Measurements from ENCODE around the gene PHF13.

PHF13 gene

DNA sequence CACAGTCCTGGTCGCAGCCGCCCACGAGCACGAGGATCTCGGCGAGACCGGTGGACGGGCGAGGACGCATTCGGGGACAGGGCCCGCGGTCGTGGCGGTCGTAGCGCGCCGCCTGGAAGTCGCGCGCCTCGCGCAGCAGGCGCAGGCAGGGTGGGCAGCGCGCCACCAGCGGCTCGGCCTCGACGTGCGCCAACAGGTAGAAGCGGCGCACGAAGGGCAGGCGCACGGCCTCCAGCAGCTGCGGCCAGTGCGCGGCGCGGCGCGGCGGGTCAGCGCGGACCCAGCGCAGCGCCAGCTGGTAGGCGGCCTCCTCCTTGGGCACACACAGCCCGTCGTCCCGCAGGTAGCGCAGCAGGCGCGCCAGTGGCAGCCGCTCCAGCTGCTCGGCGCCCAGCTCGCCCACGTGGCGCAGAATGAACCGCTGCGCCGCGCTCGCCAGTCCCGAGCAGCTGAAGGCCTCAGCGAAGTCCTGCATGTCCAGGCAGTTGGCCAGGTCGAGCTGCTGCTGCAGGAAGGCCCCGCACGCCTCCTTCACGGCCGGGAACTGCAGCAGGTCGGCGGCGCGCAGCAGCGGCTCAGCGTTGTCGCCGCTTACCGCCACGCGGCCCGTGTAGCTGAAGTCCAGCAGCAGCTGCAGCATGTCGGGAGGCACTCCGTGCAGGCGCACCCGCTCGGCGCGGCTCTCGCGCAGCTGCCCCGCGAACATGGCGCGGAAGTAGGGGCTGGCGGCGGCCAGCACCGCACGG, 11.4 kb upstream of the PHF13 start:
- TF ChIP-seq POLR2A (IDR thresholded peaks at IDR 0.05; ENCODE audit: low read depth, low read length): 0 out of 2 replicates have a peak, but pooled peaks have one; percentile 4
- no peak for FAIRE-seq
- no peak for DNase-seq (ENCODE audit: insufficient read length, low spot score)

DNA sequence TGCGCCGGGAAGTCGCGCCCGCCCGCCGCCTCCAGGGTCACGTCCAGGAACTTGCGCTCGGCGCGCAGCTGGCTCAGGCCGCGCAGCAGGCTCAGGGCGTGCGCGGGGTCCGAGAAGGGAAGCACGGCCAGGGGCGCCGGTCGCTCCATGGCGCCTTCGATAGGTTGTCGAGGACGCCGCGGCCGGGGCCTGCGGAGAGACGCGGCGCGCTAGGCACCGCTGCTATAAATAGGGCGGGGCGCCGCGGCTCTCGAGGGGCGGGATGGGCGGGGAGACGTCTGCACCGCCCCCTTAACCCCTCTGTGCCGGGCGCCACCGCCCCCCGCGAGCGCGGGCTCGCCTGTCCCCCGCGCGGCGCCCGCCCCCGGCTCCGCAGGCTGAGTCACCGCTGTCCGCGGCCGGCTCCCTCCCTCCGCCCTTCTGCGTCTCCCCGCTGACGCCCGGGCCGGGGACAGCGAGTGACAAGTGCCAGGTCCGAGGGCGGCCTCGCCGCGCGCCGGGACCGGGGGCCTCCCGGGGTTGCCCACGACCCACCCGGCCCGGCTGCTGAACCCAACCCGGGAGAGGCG, 10.8 kb upstream of the PHF13 start, which contains the start of gene KLHL21:
Gene KLHL21 (minus strand): TSS at position 201 of the 569 bp plus-strand sequence. CDS start 52 bp downstream, at position 149.
- DNase-seq (ENCODE audit: insufficient read length, low spot score) (peak; percentile 66), FAIRE-seq (no peak)
- peak; percentile 89 for TF ChIP-seq POLR2A (IDR thresholded peaks at IDR 0.05; ENCODE audit: low read depth, low read length)

DNA sequence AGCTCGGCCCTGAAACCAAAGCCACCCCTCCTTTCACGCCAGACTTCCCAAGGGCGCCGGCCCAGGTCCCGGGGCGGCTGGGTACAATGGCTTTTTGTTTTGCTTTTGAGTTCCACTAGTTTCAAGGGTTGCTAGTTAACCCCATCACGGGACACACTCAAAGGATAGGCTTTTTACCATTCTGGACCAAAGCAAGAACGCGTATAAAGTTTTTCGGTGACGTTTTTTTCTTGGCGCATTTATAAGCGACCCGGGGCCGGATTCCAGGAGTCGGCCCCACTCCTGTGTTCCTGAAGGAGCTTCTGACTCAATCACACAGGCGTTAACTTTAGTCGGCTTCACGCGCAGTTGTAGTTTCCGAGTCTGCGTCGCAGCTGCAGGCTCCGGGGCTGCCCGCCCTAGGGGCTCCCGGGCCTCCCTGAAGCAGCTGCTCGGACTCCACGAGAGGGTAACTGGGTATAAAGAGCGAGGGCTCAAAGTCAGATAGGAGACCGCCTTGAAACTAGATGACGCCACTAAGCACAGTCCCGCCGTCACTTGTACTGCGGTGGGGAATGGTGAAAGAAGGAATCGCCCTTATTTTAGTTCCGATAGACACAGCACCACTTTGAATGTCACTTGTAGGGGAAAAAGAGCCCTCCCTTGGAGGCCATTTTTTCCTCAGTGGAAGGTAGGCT, 10.2 kb upstream of the PHF13 start:
- FAIRE-seq (no peak), DNase-seq (ENCODE audit: insufficient read length, low spot score) (no peak)
- TF ChIP-seq POLR2A (IDR thresholded peaks at IDR 0.05; ENCODE audit: low read depth, low read length): no peak

DNA sequence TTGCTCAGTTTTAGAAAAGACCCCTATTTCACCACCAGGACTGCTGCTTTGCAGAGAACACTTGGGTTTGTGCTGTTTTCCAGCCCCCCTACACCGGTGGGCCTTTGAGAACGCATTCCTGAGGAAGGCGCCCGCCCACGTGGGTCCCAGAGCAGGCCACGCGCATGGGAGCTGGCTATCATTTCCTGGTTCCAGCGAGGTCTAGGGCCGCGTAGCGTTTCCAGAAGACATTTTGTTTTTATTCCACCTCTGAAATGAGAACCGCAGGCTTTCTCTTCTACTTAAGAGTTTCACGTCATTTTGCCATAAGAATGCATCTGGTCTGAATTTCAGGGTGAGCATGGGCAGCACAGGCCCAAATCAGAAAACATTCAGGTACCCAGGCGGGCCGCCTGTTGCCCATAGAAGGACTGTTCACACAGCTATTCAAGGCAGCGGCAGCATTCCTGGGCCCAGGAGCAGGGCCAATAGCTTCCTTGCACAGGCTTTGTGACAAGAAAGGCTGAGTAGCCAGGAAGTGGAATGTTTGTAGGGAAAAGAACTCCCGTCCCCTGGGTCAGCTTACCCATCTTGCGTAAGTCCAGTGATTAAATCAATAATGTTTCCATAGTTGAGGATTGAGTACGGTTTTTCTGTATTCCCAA, 9.5 kb upstream of the PHF13 start:
- no peak for FAIRE-seq

DNA sequence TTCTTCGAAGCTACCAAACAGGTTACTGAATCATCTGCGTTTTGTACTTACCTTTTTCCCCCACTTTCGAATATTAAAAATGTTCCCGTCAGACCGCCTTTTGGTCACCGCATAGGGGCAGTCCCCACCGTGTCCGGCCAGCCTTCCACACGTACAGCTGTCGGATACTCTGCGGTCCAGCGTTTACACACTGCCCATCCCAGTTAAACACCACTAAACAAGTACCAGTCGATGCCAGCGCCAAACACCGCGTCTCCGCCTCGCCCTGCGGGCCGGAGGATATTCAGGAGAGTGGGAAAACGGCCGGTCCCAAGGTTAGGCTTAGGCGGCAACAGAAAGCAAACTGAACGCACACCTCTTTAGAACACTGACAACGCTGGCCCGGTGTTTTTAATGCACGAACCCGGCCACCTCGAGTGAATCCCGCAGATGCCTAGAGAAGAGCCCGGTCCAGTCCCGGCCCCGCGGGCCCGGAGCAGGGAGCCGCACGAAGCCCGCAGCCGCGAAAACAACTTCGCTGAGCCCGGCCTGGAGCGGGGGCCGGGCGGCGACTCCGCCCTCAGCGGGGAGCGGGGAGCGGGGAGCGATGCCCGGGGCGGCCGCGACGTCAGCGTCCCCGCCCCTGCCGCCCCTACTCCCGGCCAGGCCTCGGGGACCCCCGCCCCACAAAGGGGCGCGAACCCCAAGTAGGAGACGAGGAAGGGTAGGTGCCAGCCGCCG, 730 bp upstream of the PHF13 start:
- peak; percentile 6 for FAIRE-seq
- peak; percentile 31; the same call in 1 of the 2 replicates for TF ChIP-seq POLR2A (IDR thresholded peaks at IDR 0.05; ENCODE audit: low read depth, low read length)
- peak; percentile 42 for DNase-seq (ENCODE audit: insufficient read length, low spot score)

More for the DNA sequence above, 9.5 kb upstream of the PHF13 start:
- no peak for DNase-seq (ENCODE audit: insufficient read length, low spot score)
- TF ChIP-seq POLR2A (IDR thresholded peaks at IDR 0.05; ENCODE audit: low read depth, low read length): no peak

GRCh38 chr1:6614019-6614928, 743 bp downstream of the PHF13 start:
- no peak for DNase-seq (ENCODE audit: insufficient read length, low spot score)

DNA sequence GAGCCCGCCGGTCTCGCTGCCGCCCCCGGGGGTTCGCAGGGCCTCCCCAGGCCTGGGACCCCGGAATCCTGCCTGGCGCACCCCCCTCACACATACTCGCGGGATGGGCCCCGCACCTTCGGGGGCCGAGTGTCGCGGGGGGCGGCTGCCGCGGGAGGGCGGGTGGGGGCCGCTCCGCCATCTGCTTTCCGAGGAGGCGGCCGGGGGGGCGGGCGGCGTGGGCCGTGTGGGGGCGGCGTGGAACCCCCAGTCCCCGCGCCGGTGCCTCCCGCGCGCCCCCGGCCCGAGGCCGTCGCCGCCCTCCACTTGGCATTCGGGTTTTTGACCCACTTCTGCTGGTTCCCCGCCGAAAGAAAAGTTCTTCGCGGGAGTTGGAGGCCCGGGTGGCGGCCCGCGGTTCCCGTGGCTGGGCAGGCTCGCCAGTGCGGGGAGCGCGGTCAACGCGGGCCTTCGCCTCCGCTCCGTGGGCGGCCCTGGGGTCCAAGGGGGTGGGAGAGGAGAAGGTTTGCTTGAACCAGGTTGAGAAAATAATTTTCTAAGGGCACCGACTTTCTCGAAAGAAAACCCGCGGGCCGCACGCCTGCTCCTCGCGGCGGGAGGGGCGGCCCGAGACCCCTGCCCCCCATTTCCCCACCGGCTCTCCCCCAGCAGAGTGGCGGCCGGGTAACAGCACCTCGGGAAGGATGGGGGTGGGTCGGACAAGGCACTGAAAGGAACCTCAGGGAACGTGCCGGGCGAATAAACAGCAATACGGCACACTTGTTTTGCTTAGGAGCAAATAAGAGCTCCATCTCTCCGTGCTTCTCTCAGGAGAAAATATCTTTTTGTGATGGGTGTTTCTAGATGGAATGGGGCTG, 1.6 kb downstream of the PHF13 start:
- TF ChIP-seq POLR2A (IDR thresholded peaks at IDR 0.05; ENCODE audit: low read depth, low read length): no peak
- DNase-seq (ENCODE audit: insufficient read length, low spot score) (no peak), FAIRE-seq (no peak)

More at GRCh38 chr1:6614019-6614928, 743 bp downstream of the PHF13 start:
- no peak for FAIRE-seq
- TF ChIP-seq POLR2A (IDR thresholded peaks at IDR 0.05; ENCODE audit: low read depth, low read length): no peak

GRCh38 chr1:6619045-6619444, 5.5 kb downstream of the PHF13 start:
- no peak for TF ChIP-seq POLR2A (IDR thresholded peaks at IDR 0.05; ENCODE audit: low read depth, low read length)
- DNase-seq (ENCODE audit: insufficient read length, low spot score) (no peak), FAIRE-seq (no peak)

DNA sequence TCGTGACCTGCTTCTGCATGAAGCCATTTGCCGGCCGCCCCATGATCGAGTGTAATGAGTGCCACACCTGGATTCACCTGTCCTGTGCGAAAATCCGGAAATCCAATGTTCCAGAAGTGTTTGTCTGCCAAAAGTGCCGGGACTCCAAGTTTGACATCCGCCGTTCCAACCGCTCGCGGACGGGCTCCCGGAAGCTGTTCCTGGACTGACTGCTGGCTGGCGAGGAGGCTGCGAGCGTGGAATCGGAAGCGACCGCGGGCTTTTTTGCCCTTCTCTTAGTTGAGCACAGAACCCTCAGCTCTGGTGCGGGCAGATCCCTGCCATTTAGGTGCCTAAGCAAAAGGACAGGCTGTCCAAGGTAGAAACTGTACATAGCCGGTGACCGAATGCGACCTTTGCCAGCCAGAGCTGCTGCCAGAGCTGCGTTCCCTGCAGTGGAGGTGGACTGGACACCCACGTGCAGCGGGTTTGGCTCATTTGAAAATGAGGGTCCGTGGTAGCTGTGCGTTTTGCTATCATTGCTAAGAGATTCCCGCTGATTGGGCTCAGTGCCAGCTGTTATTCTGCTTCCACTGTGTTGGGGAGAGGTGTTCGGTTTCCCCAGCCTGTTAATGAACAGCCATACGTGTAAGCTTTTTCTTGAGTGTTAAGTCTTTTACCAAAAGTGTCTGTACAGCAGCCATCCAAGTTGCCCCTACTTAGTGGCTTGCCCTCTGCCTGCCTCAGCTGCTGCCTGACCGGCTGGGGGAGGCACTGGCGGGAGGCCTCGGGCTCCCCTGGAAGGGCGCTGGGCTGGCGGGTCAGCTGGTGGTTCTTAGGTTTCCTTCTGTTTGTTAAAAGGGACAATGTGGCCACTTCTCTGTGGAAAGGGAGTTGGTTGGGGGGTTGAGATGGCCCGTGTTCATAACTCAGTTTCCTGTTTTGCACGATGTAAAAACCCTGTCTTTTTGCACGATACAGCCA, 8.2 kb downstream of the PHF13 start:
- FAIRE-seq (no peak), DNase-seq (ENCODE audit: insufficient read length, low spot score) (no peak)
- no peak for TF ChIP-seq POLR2A (IDR thresholded peaks at IDR 0.05; ENCODE audit: low read depth, low read length)

DNA sequence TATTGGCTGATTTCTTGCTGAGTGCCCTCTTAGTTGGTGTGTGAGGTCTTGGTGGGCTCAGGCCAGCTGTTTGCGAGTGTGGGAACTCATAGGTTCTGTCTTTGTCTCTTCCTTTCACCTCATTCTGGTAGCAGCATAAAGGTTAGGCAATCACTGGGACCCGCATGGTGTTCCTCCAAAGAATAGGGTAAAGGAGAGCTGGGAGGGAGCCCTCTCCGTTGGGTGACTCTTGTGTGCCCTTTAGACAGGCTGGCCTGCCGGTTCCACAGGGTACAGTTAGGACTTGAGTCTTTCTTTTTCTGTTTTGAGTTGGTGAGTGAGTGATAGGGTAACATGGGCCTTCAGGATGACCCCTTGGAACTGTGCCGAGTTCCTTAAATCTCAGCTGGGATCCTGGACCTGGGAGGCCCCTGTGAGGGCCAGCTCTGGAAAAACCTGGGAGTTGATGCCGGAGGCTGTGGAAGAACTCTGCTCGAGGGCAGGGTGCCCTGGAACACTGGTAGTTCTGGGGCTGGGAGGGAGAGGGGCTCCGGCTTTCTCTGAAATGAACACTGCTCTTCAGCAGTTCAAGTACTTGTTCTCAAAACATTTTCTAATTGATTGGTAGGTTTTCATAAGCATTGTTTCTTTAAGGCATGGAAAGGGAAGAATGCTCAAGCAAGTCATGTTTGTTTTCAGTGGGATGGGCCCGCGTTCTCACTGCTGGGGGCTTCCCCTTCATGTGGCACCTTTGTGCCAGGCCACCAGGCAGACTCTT, 9.0 kb downstream of the PHF13 start:
- FAIRE-seq: no peak
- DNase-seq (ENCODE audit: insufficient read length, low spot score): no peak
- no peak for TF ChIP-seq POLR2A (IDR thresholded peaks at IDR 0.05; ENCODE audit: low read depth, low read length)

Data from H54 (cell line).